Stimulated activated memory B cell treated with anti-CD40 and anti-IgM and Interleukin-4, amounts not matched to agents 10 μg/mL and 1 μg/mL and 100 μg/mL, for 72 hours (primary cell): Measurements from ENCODE around the gene GOLGA8H.
"Not testable (repeated sequence)": the region's sequence is repeated elsewhere in the genome, so short reads cannot be mapped to it uniquely, and the experiment has no call there.

ENCODE experiments used
- ATAC-seq: fragments of 150-1000 bp; cut with Tn5 transposase; 2 replicates; pipeline ENCODE4 v1.10.0; 2021
- H3K27ac Mint-ChIP-seq: one replicate; pipeline ENCODE4 v1.8.0; 2022; ENCODE audit warnings: mild to moderate bottlenecking, mixed read lengths
- H3K27me3 Mint-ChIP-seq: one replicate; pipeline ENCODE4 v1.8.0; 2022; ENCODE audit warnings: mixed read lengths
- H3K36me3 Mint-ChIP-seq: one replicate; pipeline ENCODE4 v1.8.0; 2022; ENCODE audit warnings: mixed read lengths
- H3K4me1 Mint-ChIP-seq: one replicate; pipeline ENCODE4 v1.8.0; 2022; ENCODE audit warnings: mixed read lengths
- H3K4me3 Mint-ChIP-seq: one replicate; pipeline ENCODE4 v1.8.0; 2022; ENCODE audit warnings: mild to moderate bottlenecking, moderate library complexity, mixed read lengths
- H3K9me3 Mint-ChIP-seq: one replicate; pipeline ENCODE4 v1.8.0; 2022; ENCODE audit warnings: mixed read lengths

The GOLGA8H gene, protein sequence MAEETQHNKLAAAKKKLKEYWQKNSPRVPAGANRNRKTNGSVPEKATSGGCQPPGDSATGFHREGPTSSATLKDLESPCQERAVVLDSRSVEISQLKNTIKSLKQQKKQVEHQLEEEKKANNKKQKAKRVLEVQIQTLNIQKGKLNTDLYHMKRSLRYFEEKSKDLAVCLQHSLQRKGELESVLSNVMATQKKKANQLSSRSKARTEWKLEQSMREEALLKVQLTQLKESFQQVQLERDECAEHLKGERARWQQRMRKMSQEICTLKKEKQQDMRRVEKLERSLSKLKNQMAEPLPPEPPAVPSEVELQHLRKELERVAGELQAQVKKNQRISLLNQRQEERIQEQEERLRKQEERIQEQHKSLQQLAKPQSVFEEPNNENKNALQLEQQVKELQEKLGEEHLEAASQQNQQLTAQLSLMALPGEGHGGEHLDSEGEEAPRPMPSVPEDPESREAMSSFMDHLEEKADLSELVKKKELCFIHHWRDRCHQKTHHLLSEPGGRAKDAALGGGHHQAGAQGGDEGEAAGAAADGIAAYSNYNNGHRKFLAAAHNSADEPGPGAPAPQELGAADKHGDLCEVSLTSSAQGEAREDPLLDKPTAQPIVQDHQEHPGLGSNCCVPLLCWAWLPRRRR

DNA sequence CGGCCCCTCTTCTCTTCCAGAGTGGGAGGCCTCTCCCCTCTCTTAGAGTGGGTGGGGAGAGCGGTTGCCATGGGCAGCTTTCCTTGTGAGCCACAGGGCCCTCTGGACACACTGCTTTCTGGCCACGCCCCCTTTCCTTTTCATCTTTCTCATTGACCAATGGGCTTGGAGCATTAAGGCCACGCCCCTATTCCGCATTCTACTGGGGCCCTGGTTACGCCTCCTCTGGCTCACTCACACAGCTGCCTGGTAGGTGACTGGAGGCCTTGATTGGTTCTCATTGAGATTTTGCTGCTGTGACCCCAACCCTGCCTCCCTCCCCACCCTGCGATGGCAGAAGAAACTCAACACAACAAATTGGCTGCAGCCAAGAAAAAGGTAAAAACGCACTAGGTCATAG, at the start of gene GOLGA8H:
TSS of gene GOLGA8H (plus strand) at position 233 of the 400 bp plus-strand sequence. CDS start at position 331, 98 bp downstream.
- not testable (repeated sequence) for ATAC-seq, H3K4me1 Mint-ChIP-seq, H3K4me3 Mint-ChIP-seq, H3K36me3 Mint-ChIP-seq, H3K27me3 Mint-ChIP-seq, H3K27ac Mint-ChIP-seq, H3K9me3 Mint-ChIP-seq

DNA sequence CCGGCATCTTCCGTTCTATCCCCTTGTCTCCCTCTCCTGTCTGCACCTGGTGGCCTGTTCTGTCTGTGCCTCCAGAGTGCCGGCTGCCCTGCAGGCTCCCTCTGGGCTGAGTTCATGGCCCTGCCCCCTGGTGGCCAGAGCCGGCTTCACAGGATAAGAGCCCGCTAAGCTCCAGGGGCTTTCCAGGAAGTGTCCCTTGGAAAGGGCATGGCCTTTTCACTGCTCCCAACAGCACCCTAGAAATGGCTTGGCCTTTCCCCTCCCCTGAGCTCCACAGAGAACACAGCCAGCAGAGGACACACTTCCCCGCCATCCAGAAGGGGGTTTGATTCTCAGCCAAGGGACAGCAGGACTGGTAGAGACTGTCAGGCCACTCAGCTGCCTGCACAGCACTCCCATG, 36.9 kb upstream of the GOLGA8H start:
- not testable (repeated sequence) for H3K4me1 Mint-ChIP-seq, H3K27me3 Mint-ChIP-seq, H3K36me3 Mint-ChIP-seq

DNA sequence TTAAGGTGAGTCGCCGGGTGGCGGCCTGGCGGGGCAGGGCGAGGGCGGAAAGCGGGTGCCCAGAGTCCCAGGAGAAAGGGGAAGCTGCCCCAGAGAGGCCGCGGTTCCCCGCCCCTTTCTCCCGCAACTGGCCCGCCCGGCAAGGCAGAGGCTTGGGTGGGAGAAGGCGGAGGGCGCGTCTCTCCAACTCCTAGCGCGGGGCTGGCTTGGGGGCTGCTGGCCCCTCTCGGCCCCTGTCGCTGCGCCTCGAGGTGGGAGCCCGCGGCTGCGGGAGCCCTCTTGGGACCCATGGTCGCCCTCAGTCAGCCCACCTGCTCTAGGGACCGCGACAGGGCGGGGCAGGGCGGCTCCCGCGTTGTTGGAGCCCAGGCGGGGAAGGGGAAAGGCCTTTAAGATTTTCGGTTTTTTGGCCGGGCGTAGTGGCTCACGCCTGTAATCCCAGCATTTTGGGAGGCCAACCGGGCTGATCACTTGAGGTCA, 30.8 kb upstream of the GOLGA8H start:
- not testable (repeated sequence) for H3K27ac Mint-ChIP-seq, H3K4me1 Mint-ChIP-seq, H3K4me3 Mint-ChIP-seq, H3K27me3 Mint-ChIP-seq, H3K36me3 Mint-ChIP-seq, H3K9me3 Mint-ChIP-seq
- peak; percentile 80 for ATAC-seq

More for the DNA sequence above, 36.9 kb upstream of the GOLGA8H start:
- H3K27ac Mint-ChIP-seq, H3K9me3 Mint-ChIP-seq, H3K4me3 Mint-ChIP-seq: not testable (repeated sequence)
- peak; percentile 58 for ATAC-seq

DNA sequence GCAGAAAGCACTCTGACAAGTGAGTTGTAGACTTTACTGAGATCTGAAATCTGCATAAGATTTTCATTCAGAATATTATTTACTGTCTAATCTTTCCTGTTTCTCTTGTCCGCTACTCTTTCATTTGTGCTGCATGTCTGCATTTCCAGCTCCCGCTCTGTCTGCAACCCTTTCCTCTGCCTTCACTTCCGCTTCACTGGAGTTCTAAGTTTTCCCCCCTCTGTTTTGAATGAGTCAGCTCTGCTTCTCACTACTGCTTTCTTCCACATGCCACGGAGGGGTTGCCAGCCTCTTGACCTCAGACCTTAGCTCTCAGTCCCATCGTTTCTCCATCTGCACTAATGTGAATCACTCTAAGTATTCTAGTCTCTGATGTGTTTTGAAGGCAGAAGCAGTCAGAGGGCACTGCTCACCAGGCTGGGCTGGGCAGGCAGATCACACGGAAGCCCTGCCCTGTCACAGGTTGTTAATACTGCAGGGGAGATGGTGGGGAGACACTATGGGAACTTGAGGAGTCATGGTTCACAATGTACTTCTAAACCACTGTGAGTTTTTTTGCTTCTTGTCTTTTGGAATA, 24.3 kb upstream of the GOLGA8H start:
- H3K4me3 Mint-ChIP-seq, H3K27ac Mint-ChIP-seq, H3K27me3 Mint-ChIP-seq, H3K9me3 Mint-ChIP-seq, H3K4me1 Mint-ChIP-seq, H3K36me3 Mint-ChIP-seq: not testable (repeated sequence)
- peak; percentile 47 for ATAC-seq

DNA sequence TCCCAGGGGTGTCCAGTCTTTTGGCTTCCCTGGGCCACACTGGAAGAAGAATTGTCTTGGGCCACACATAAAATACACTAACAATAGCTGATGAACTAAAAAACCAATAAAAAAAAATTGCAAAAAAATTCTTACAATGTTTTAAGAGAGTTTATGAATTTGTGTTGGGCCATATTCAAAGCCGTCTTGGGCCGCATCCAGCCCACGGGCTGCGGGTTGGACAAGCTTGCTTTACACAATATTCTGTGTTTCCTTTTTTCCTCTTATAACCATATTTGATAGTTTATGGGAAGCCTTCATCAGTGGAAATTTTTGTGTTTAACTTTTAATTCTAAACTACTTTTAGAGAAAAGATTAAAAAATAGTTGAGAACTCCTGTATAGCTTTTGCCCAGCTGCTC, 23.1 kb upstream of the GOLGA8H start:
- H3K9me3 Mint-ChIP-seq, H3K27me3 Mint-ChIP-seq, H3K27ac Mint-ChIP-seq, H3K36me3 Mint-ChIP-seq, H3K4me1 Mint-ChIP-seq, H3K4me3 Mint-ChIP-seq, ATAC-seq: not testable (repeated sequence)

DNA sequence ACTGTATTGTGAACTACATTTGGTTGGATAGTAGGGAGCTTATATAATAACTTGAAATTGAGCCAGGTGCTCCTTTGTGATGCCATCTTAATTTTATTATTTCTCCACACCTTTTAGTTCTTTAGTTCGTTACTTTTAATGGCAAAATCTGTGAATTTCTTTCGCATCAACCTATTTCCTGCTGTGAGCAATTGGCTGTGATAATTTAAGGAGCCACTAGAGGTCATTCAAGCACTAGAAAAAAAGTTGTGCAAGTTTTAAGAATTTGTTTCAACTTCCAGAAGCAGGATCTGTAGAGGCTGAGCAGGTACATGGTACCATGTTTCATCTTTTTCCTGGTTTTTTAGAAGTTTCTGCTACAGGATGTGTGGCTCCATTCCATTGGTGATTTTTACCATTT, 4.9 kb upstream of the GOLGA8H start:
- H3K4me3 Mint-ChIP-seq, H3K36me3 Mint-ChIP-seq, ATAC-seq, H3K27me3 Mint-ChIP-seq, H3K9me3 Mint-ChIP-seq, H3K27ac Mint-ChIP-seq, H3K4me1 Mint-ChIP-seq: not testable (repeated sequence)

DNA sequence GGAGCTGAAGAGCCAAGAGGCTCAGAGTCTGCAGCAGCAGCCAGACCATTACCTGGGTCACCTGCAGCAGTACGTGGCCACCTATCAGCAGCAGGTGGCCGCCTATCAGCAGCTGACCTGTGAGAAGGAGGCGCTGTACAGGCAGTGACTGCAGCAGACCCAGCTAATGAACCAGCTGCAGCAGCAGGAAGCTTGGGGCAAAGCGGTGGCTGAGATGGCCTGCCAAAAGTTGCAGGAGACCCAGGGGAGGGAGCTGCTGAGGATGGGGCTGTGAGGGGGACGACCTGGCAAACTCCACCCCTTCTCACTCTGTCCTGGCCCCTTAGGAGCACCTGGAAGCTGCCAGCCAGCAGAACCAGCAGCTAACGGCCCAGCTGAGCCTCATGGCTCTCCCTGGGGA, 8.4 kb downstream of the GOLGA8H start:
- not testable (repeated sequence) for H3K9me3 Mint-ChIP-seq, H3K4me1 Mint-ChIP-seq, ATAC-seq, H3K27me3 Mint-ChIP-seq, H3K36me3 Mint-ChIP-seq, H3K27ac Mint-ChIP-seq, H3K4me3 Mint-ChIP-seq

DNA sequence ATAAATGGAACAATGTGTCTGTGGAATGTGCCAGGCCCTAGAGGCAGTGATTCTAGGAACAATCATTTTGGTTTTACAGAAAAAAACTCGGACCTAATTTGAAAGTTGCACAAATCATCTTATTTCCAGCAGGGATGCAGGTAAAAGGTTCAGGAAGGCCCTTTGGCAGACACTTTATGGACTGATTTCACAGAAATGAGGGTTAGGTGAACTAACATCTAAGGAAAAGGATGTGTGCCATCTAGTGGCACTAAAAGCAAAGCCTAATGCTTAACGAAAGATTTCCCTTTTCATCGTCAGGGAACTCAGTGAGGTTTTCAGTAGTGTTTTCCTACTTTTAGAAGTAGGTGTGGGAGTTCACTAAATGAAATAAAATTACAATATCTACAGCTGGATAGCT, 17.5 kb downstream of the GOLGA8H start:
- not testable (repeated sequence) for H3K36me3 Mint-ChIP-seq, H3K27ac Mint-ChIP-seq, H3K27me3 Mint-ChIP-seq, H3K4me3 Mint-ChIP-seq, H3K9me3 Mint-ChIP-seq, ATAC-seq, H3K4me1 Mint-ChIP-seq

DNA sequence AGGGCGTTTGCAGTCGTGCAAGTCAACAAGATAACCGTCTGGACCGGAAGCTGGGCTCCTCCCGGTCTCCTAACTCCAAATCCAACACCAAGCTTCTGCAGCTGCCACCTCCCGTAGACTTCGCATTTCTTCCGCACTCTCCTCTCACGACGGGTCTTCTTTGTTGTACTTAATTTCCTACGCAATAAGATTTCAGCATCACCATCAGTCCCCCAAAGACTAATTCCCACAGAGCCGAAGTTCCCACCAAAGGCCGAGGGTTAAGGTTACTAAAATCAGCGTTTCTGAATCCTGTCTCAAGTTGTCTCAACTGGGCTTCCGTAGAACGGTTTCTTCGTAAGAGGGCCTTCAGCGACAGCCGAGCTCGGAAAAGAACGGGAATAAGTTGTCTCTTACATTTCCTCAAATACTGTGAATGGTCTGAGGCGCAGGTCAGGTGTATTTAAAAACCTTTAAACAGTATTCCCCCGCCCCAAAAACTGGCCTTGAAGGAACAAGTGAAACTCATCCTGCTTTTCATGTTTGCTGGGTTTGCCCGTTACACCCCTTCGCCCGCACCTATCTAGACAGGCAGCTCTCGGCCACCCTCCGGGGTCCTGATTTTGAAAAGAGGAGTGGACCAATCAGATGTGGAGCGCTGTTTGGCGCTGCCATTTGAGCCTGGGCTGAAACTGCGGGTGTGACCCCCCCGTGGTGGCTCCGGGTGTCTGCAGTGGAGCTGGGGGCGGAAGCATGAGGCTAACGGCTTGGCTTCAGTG, 21.8 kb downstream of the GOLGA8H start, which contains the start of gene ARHGAP11B:
TSS of gene ARHGAP11B (plus strand) at position 693 of the 758 bp plus-strand sequence.
- H3K9me3 Mint-ChIP-seq, H3K36me3 Mint-ChIP-seq, H3K27me3 Mint-ChIP-seq: not testable (repeated sequence)
- peaks cover 14% of the 10 kb centered on the region for H3K4me1 Mint-ChIP-seq
- peak within 1 kb of the TSS; percentile 88 for H3K4me3 Mint-ChIP-seq
- peak; percentile 98 for ATAC-seq
- peak within 1 kb of the TSS; percentile 92 for H3K27ac Mint-ChIP-seq

DNA sequence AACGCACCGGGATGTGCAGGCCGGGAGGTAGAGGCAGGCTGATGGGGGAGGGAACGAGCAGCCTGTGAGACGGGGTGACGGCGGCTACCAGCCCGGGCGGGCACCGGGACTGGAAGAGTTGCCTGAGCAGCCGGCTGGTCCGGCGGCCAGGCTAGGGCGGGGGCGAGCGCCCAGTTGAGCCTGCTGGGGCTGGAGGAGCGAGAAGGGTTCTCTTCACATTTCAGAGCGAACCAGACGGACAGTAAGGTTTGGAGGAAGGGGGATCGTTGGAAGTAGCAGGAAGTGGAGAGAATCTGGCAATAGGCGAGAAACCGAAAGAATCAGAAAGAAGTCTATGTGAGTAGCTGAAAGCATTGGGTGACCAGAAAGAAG, 22.4 kb downstream of the GOLGA8H start:
- H3K27me3 Mint-ChIP-seq, ATAC-seq, H3K9me3 Mint-ChIP-seq, H3K36me3 Mint-ChIP-seq: not testable (repeated sequence)
- Mint-ChIP-seq H3K4me3 (peak overlapping the region; percentile 88), H3K27ac (peak overlapping the region; percentile 92), H3K4me1 (peaks cover 14% of the 10 kb centered on the region)

DNA sequence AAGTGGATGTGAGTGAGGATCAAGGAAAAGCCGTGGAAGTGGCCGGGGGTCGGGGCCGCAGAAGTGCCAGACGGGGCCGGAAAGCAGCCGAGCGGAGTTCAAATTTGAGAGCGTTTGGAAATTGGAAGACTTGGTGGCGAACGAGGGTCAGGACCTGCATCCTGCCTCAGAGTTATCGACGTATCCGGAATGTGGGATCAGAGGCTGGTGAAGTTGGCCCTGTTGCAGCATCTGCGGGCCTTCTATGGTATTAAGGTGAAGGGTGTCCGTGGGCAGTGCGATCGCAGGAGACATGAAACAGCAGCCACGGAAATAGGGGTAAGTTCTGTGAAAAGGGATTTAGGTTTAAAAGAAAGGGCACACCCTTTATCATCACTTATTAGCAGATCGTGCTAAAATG, 22.8 kb downstream of the GOLGA8H start:
- not testable (repeated sequence) for ATAC-seq, H3K9me3 Mint-ChIP-seq, H3K27me3 Mint-ChIP-seq, H3K36me3 Mint-ChIP-seq
- H3K4me3 Mint-ChIP-seq = peak overlapping the region; percentile 88
- peak overlapping the region; percentile 92 for H3K27ac Mint-ChIP-seq
- H3K4me1 Mint-ChIP-seq = peaks cover 14% of the 10 kb centered on the region

DNA sequence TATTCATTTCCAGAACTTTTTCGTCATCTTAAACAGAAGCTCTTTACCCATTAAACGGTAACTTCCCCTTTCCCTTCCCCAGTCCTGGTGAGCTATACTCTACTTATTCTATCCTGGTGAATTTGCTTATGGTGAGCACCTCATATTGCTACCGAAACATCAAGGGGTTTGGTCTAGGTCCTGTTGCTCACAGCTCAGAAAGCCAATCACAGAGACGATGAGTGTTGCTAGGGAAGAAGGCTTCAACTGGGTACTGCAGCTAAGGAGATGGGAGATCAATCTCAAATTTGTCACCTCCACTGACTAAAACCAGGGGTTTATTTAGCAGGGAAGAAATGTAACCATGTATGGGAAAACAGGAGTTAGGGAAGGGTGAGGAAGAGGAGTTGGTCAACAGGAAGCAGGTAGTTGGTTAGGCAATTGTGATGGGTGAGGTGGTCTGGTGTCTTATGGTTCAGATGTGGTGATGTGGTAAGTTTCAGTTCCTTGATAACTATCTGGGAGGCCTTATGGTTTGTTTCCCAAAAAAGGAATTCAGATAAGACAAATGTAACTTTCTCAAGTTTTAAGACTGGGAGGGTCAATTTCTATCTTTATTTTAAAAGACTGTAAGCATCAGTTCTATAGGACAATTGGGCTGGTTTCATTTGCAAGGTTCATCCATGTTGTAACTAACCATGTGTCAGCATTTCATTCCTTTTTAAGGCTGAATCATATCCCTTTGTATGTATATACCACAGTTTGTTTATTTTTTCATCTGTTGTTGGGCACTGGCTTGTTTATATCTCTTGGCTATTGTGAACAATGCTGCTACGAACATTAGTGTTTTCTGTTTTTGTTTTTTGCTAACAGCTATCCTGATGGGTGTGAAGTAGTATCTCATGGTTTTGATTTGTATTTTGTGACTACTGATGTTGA, 46.4 kb downstream of the GOLGA8H start:
- Mint-ChIP-seq H3K9me3 (no peaks in the 10 kb centered on the region), H3K4me3 (no peak overlapping the region), H3K36me3 (peaks cover 12% of the 10 kb centered on the region), H3K27ac (peak overlapping the region; percentile 70), H3K27me3 (no peaks in the 10 kb centered on the region), H3K4me1 (peaks cover 29% of the 10 kb centered on the region)
- ATAC-seq = peak; percentile 91

DNA sequence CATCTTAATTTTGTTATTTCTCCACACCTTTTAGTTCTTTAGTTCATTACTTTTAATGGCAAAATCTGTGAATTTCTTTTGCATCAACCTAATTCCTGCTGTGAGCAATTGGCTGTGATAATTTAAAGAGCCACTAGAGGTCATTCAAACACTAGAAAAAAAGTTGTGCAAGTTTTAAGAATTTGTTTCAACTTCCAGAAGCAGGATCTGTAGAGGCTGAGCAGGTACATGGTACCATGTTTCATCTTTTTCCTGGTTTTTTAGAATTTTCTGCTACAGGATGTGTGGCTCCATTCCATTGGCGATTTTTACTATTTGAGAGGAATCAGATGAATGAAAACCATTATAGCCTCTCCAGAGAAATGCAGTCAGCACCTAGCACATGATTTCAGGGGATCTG, 57.3 kb downstream of the GOLGA8H start:
- not testable (repeated sequence) for H3K27ac Mint-ChIP-seq, H3K36me3 Mint-ChIP-seq, H3K9me3 Mint-ChIP-seq

More for the DNA sequence above, 57.3 kb downstream of the GOLGA8H start:
- H3K4me1 Mint-ChIP-seq, H3K4me3 Mint-ChIP-seq, H3K27me3 Mint-ChIP-seq, ATAC-seq: not testable (repeated sequence)
